Aorta (tissue), 5 donors: ENCODE measurements around the gene DDTL. TPM values are rescaled to one million over a fixed set of nuclear protein-coding genes. Genes with fewer than 3 reads are reported as not detected.

Source experiments
- ATAC-seq: fragments of 200-7000 bp; cut with Tn5 transposase; one replicate; pipeline ENCODE4 v1.9.1; 2022; ENCODE audit warnings: moderate library complexity; ENCODE audit not compliant: low FRiP score
- DNase-seq, 2 donors: peaks; one replicate each; pipeline ENCODE4 v3.0.0-alpha.2; 2020
- H3K27ac ChIP-seq, 2 donors: one replicate each; pipeline ENCODE4 v1.5.1; 2013; ENCODE audit warnings: low read length in 2 of 2, mild to moderate bottlenecking in 2 of 2, moderate library complexity in 2 of 2, control low read depth in 1 of 2, inconsistent platforms in 1 of 2, low read depth in 1 of 2
- H3K27me3 ChIP-seq, 2 donors: one replicate each; pipeline ENCODE4 v1.6.1; 2013; ENCODE audit warnings: control low read depth in 1 of 2, low read length in 1 of 2, mild to moderate bottlenecking in 1 of 2, moderate library complexity in 1 of 2; ENCODE audit not compliant: insufficient read depth in 2 of 2, control insufficient read depth in 1 of 2
- H3K36me3 ChIP-seq, 2 donors: one replicate each; pipeline ENCODE4 v1.6.1; 2013; ENCODE audit warnings: control low read depth in 1 of 2, low read length in 1 of 2, mild to moderate bottlenecking in 1 of 2; ENCODE audit not compliant: insufficient read depth in 2 of 2, control insufficient read depth in 1 of 2
- H3K4me1 ChIP-seq, 2 donors: one replicate each; pipeline ENCODE4 v1.6.1; 2013; ENCODE audit warnings: low read length in 2 of 2, control low read depth in 1 of 2, mild to moderate bottlenecking in 1 of 2, moderate library complexity in 1 of 2; ENCODE audit not compliant: insufficient read depth in 2 of 2, control insufficient read depth in 1 of 2
- H3K4me3 ChIP-seq, 2 donors: one replicate each; pipeline ENCODE4 v1.5.1; 2013; ENCODE audit warnings: low read length in 2 of 2, control low read depth in 1 of 2, mild to moderate bottlenecking in 1 of 2
- H3K9me3 ChIP-seq: one replicate; pipeline ENCODE4 v1.6.1; 2013; ENCODE audit warnings: mild to moderate bottlenecking, low read length; ENCODE audit not compliant: control insufficient read depth
- WGBS, 2 donors: extraction: QIAGEN DNeasy Blood & Tissue Kit; methylation state at CpG; one replicate each; pipeline ENCODE4 v1.1.7; 2013; 5-methylcytosine and 5-hydroxymethylcytosine counted together
- intact Hi-C, 2 donors: fragments of 100-400 bp; cut with DNase I; formaldehyde crosslinking; loops; one replicate each; pipeline versions ENCODE4 v1.14.2 to v1.15.0; 2022
- polyA plus RNA-seq, 2 donors: library from polyadenylated mRNA; stranded (reverse); fragments of 200-250 nt; gene quantifications; one replicate each; pipeline ENCODE4 v1.2.3, GENCODE V29; 2013
- total RNA-seq, 2 donors: library from RNA; stranded (reverse); fragmentation: NEBNext Ultra II Directional; extraction: Animal tissue kit (Norgen Biotek cat#: 25700); gene quantifications; one replicate each; pipeline ENCODE4 v1.2.1, GENCODE V29; 2021
- donor health status: healthy with polysubstance abuse.
- donor health status: Bipolar disorder and iron deficiency.
- donor health status: DM: no; HTN: no; CAD: no.
- donor health status: DM: no; HTN: no; CAD: no.
- donor health status: DM: yes; HTN: yes; CAD: no.

DDTL gene
- total and polyA plus RNA-seq, 4 donors: 0.31 to 3.6 (median 1.0) TPM

GRCh38 chr22:24005201-24005600 is 38.5 kb downstream of the DDTL start, which contains the start of gene GSTT4:
Gene GSTT4 (minus strand): TSS chr22:24005453. CDS start chr22:24005356, 97 bp downstream.
- WGBS, 2 donors: 25 to 26% methylated on average over 6 of the region's 6 CpGs
- intact Hi-C loops: no loop called here
- ATAC-seq: peak; percentile 55
- H3K4me1 ChIP-seq: no peaks in the 10 kb centered on the region
- no peaks in the 10 kb centered on the region for H3K27me3 ChIP-seq
- no peaks in the 10 kb centered on the region for H3K9me3 ChIP-seq
- no peak within 1 kb of the TSS for H3K4me3 ChIP-seq
- peak within 1 kb of the TSS in 1 of 2 donors; percentile 19 for H3K27ac ChIP-seq
- peak; percentile 65 to 82 for DNase-seq
- no peaks in the 10 kb centered on the region for H3K36me3 ChIP-seq

DNA sequence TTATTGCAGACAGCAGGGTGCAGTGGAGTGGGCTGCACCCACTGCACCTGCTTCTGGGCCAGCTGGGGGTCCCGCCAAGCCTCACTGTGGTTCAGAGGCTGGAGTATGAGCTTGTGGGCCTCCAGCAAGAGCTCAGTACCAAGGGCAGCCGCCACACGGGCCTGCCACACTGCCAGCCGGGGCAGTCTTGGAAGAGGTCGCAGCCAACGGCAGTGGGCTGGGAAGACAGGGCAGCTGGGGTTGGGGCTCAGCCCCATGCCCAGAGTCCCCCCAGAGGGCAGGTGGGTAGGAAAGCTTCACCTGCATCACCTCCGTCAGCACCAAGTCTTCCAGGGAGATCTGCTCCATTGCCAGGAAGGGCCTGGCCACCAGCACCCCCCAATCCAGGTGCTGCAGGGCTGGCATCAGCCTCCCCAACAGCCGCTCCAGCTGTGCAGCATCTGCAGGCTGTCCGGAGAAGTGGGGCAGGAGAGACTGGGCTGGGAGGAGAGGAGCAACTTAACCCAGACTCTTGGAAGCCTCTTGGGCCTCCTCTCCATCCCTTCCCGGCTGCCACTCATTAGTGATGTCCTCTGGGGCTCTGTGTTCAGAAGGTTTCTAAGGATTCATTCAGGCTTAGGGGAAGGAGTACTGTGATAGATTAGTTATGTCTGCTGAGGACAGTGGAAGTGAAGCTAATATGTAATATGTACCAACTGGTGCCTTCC is 39.7 kb downstream of the DDTL start:
- DNase-seq: no peak
- H3K4me1 ChIP-seq: no peaks in the 10 kb centered on the region
- intact Hi-C loops: no loop called here
- WGBS, 2 donors: 72 to 80% methylated on average over 10 of the region's 10 CpGs
- H3K36me3 ChIP-seq: no peaks in the 10 kb centered on the region
- no peak overlapping the region for H3K27ac ChIP-seq
- no peak overlapping the region for H3K4me3 ChIP-seq
- ATAC-seq: no peak
- no peaks in the 10 kb centered on the region for H3K9me3 ChIP-seq
- H3K27me3 ChIP-seq: no peaks in the 10 kb centered on the region

- Histone ChIP-seq H3K4me3 (no peak overlapping the region), H3K4me1 (no peaks in the 10 kb centered on the region), H3K9me3 (no peaks in the 10 kb centered on the region), H3K27me3 (no peaks in the 10 kb centered on the region), H3K36me3 (no peaks in the 10 kb centered on the region), H3K27ac (no peak overlapping the region)
- intact Hi-C loops: no loop called here
- no peak for DNase-seq
- 88 to 91% methylated on average over 6 of the region's 6 CpGs for WGBS, 2 donors
- ATAC-seq: no peak
Measured at GRCh38 chr22:24006914-24007214, 40.2 kb downstream of the DDTL start.

DNA sequence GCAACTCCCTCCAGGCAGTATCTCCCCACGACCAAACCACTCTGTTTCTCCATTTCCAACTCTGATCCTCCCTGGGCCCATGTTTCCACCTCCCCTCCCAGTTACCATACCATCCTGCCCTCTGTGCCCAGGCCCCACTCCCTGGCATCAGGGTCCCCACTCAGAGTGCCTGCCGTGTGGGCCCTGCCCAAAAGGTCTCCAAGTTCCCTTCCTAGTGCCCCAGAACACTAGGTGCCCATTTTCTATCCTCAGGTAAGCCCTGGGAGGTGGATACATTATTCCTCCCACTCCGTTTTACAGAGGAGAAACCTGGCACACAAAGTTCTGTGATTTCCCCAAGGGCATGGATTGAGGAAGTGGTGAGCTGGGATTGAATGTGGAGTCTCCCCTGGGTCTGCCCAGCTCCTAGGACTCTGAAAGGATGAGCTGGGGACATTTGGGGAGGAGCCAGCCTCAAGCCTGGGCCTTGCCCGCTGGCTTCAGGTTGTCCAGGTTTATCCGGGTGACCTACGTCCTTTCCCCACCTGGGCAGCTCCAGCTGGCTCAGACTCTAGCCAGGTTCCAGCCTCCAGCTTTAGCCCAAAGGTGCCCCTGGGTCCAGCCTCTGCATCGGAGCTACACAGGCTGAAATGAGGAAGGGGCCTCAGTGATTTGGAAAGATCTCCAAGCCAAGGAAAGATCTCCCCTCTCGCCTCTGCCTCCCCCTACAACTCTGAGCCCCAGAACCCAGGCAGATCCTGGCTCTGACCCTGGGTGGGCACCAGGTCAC is 40.7 kb downstream of the DDTL start:
- no peak overlapping the region for H3K4me3 ChIP-seq
- ATAC-seq (no peak), DNase-seq (no peak)
- no peaks in the 10 kb centered on the region for H3K36me3 ChIP-seq
- no peak overlapping the region for H3K27ac ChIP-seq
- 86 to 90% methylated on average over 8 of the region's 8 CpGs for WGBS, 2 donors
- no peaks in the 10 kb centered on the region for H3K4me1 ChIP-seq
- intact Hi-C loops: no loop called here
- H3K9me3 ChIP-seq: no peaks in the 10 kb centered on the region
- H3K27me3 ChIP-seq: no peaks in the 10 kb centered on the region

DNA sequence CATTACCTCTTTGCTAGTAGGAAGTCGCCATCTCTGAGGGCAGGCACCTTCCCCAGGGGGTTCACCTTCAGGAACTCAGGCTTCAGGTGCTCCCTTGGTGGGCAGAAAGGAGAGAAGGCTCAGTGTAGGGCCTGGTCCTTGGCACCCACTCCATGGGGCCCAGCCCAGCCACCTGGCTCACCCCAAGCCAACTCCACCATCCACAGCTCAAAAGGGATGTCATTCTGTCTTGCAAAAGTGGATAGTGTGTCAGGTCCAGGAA is 41.3 kb downstream of the DDTL start:
- H3K36me3 ChIP-seq: no peaks in the 10 kb centered on the region
- WGBS, 2 donors: 99 to 100% methylated on average over 1 of the region's 1 CpG
- intact Hi-C loops: no loop called here
- no peak overlapping the region for H3K4me3 ChIP-seq
- DNase-seq (no peak), ATAC-seq (no peak)
- H3K27me3 ChIP-seq: no peaks in the 10 kb centered on the region
- H3K27ac ChIP-seq: no peak overlapping the region
- no peaks in the 10 kb centered on the region for H3K4me1 ChIP-seq
- no peaks in the 10 kb centered on the region for H3K9me3 ChIP-seq

DNA sequence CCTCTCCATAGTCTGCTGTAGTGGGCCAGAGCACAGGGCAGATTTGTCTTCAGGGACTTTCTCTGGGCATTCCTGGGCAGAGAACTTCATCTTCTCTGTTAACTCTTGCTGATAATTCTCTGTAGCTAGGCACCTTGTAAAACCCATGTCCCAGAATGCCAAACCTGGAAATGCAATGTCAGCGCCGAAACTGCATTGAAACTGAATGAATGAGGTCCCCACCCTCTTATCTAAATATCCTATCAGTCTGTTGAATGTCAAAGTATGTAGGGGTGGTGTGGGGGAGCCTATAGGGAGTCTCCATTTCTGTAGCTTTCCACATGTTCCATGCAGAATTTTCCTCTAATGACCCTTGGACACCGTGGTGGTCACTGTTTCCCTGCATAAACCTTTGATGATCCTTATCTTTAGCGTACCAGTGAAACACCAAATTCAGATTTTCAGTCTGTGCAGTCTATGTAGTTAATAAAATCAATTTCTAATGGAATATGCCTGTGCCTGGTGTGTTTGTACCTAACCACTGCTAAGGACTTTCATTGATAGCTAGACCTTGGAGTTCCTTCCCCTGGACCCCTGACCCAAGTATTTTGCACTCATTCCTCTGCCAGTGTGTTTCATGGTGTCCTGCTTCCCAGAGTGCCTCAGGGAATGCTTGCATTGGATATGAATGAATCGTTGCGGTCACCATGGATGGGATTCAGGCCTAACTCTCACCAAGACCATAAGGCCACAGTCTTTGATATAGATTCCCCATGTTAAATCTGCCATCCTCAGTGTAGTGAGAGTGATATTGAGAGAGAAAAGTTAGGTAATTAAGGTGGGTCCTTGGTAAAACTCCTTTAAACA is 41.9 kb downstream of the DDTL start:
- no peaks in the 10 kb centered on the region for H3K36me3 ChIP-seq
- intact Hi-C loops: no loop called here
- H3K9me3 ChIP-seq: no peaks in the 10 kb centered on the region
- no peaks in the 10 kb centered on the region for H3K27me3 ChIP-seq
- H3K4me3 ChIP-seq: no peak overlapping the region
- WGBS, 2 donors: 89 to 90% methylated on average over 6 of the region's 6 CpGs
- DNase-seq: no peak
- no peaks in the 10 kb centered on the region for H3K4me1 ChIP-seq
- H3K27ac ChIP-seq: no peak overlapping the region
- no peak for ATAC-seq

DNA sequence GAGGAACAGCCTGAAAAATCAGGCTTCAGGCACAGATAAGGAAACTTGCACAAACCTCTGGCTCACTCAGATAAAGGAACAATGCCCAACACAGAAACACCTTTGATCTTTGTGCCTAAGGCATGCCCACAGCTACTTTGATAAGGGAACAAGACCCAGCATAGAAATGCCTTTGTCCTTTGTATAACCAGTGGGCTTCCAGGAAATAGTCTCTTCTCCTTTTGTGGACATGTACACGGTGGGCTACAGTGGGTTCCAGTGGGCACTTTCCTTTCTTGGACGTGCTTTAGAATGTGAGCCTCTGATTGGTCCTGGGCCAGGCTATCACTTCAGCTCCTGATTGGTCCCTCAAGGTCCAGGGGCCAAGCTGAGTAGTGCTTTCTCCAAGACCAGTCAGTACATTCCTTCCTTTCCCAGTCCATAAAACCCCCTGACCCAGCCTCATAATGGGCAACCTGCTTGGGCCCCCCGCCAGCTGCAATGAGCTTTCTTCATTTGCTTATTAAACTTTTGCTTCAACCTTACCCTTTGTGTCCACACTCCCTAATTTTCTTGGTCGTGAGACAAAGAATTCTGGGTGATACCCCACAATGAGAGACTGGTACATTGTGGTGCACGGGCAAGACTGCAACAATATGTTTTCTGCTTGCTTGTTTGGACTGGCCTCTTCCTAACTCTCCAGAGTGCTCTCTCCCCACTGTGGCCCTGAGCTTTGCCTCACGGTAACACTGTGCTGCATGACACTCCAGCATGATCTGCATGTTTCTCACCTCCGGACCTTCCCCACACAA is 42.7 kb downstream of the DDTL start:
- Histone ChIP-seq H3K27ac (no peak overlapping the region), H3K36me3 (no peaks in the 10 kb centered on the region), H3K9me3 (no peaks in the 10 kb centered on the region), H3K4me3 (no peak overlapping the region), H3K4me1 (no peaks in the 10 kb centered on the region), H3K27me3 (no peaks in the 10 kb centered on the region)
- intact Hi-C loops: loop anchor here in 1 of 2 donors (5.0 kb wide), 2 partner anchors 43 to 148 kb away; no protein-coding TSS in a partner anchor
- ATAC-seq (no peak), DNase-seq (no peak)
- WGBS, 2 donors: 84 to 90% methylated on average over 7 of the region's 7 CpGs

- Histone ChIP-seq H3K36me3 (no peaks in the 10 kb centered on the region), H3K27ac (no peak overlapping the region), H3K27me3 (no peaks in the 10 kb centered on the region), H3K9me3 (no peaks in the 10 kb centered on the region), H3K4me1 (no peaks in the 10 kb centered on the region), H3K4me3 (no peak overlapping the region)
- intact Hi-C loops: loop anchor here in 1 of 2 donors (5.0 kb wide), 2 partner anchors 42 to 147 kb away; no protein-coding TSS in a partner anchor
- no peak for ATAC-seq
- no peak for DNase-seq
- WGBS, 2 donors: 92 to 95% methylated on average over 2 of the region's 2 CpGs
Measured at GRCh38 chr22:24010018-24010391, 43.3 kb downstream of the DDTL start.
